ENCODE data around the gene KDM6B.

DNA sequence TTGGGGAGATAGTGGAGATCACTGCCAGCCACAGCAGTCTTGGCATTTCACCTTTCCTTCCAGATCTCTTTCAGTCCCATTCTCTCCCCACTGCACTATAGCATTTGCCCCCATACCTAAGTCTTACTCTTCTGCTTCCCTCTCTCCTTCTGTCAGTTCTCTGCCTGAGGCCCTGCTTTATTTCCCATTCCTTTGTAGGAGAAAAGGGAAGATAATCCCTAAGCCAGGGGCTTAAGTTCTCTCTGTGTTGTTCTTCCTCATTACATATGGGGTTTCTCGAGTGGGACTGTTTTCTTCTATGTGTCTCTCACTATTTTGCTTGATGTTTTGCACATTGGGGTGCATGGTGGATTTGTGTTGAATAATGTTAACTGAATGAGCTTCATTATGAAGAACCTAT is 6.4 kb downstream of the KDM6B start:
- no peak for TF ChIP-seq GATA2 (IDR thresholded peaks at IDR 0.05; ENCODE audit: low read depth, low read length)
- TF ChIP-seq GATA3 (IDR thresholded peaks at IDR 0.05; ENCODE audit: low read depth, low read length), result no peak
